ENCODE measurements around the gene NRG3. TPM values are rescaled to one million over a fixed set of nuclear protein-coding genes. Genes with fewer than 3 reads are reported as not detected.

Gene NRG3
- total RNA-seq, 1 donor from 2014 or later = 1.6 TPM

GRCh38 chr10:82865366-82865765 is 990.4 kb downstream of the NRG3 start:
- intact Hi-C loops (cut with DNase I) = no loop called here
- H3K9me3 ChIP-seq = no peaks in the 10 kb centered on the region
- no peaks in the 10 kb centered on the region for H3K36me3 ChIP-seq
- no peak overlapping the region for H3K27ac ChIP-seq
- TF ChIP-seq CTCF (IDR thresholded peaks at IDR 0.05) = no peak
- no peak overlapping the region for H3K4me3 ChIP-seq
- no peaks in the 10 kb centered on the region for H3K27me3 ChIP-seq
- no peaks in the 10 kb centered on the region for H3K4me1 ChIP-seq
- no peak for DNase-seq (ENCODE audit: low spot score in 2 of 2)

- Histone ChIP-seq H3K27ac (no peak overlapping the region), H3K4me1 (no peaks in the 10 kb centered on the region), H3K9me3 (no peaks in the 10 kb centered on the region), H3K4me3 (no peak overlapping the region), H3K27me3 (no peaks in the 10 kb centered on the region), H3K36me3 (no peaks in the 10 kb centered on the region)
- intact Hi-C loops (cut with DNase I) = no loop called here
- no peak for TF ChIP-seq CTCF (IDR thresholded peaks at IDR 0.05)
- no peak for DNase-seq (ENCODE audit: low spot score in 2 of 2)
These were observed 991.5 kb downstream of the NRG3 start for GRCh38 chr10:82866424-82867020.

- H3K27ac ChIP-seq = no peak overlapping the region
- H3K27me3 ChIP-seq = no peaks in the 10 kb centered on the region
- H3K4me1 ChIP-seq = no peaks in the 10 kb centered on the region
- H3K36me3 ChIP-seq = no peaks in the 10 kb centered on the region
- no peak overlapping the region for H3K4me3 ChIP-seq
- H3K9me3 ChIP-seq = no peaks in the 10 kb centered on the region
- intact Hi-C loops (cut with DNase I) = no loop called here
- DNase-seq (ENCODE audit: low spot score in 2 of 2) = no peak
- no peak for TF ChIP-seq CTCF (IDR thresholded peaks at IDR 0.05)
These were observed 992.1 kb downstream of the NRG3 start for GRCh38 chr10:82867056-82867455.

- intact Hi-C loops (cut with DNase I) = no loop called here
- Histone ChIP-seq H3K9me3 (no peaks in the 10 kb centered on the region), H3K36me3 (no peaks in the 10 kb centered on the region), H3K27ac (no peak overlapping the region), H3K27me3 (no peaks in the 10 kb centered on the region), H3K4me3 (no peak overlapping the region), H3K4me1 (no peaks in the 10 kb centered on the region)
- TF ChIP-seq CTCF (IDR thresholded peaks at IDR 0.05) = no peak
- no peak for DNase-seq (ENCODE audit: low spot score in 2 of 2)
These were observed 999.7 kb downstream of the NRG3 start for GRCh38 chr10:82874671-82875070.

- no peaks in the 10 kb centered on the region for H3K36me3 ChIP-seq
- no peaks in the 10 kb centered on the region for H3K9me3 ChIP-seq
- no peak for DNase-seq (ENCODE audit: low spot score in 2 of 2)
- H3K27ac ChIP-seq = no peak overlapping the region
- H3K4me3 ChIP-seq = no peak overlapping the region
- no peaks in the 10 kb centered on the region for H3K27me3 ChIP-seq
- no peaks in the 10 kb centered on the region for H3K4me1 ChIP-seq
- intact Hi-C loops (cut with DNase I) = no loop called here
- no peak for TF ChIP-seq CTCF (IDR thresholded peaks at IDR 0.05)
These were observed 1005.8 kb downstream of the NRG3 start for GRCh38 chr10:82880776-82881290.

GRCh38 chr10:82882722-82883121 is 1007.7 kb downstream of the NRG3 start:
- intact Hi-C loops (cut with DNase I) = no loop called here
- Histone ChIP-seq H3K4me1 (no peaks in the 10 kb centered on the region), H3K27me3 (no peaks in the 10 kb centered on the region), H3K27ac (no peak overlapping the region), H3K9me3 (no peaks in the 10 kb centered on the region), H3K36me3 (no peaks in the 10 kb centered on the region), H3K4me3 (no peak overlapping the region)
- TF ChIP-seq CTCF (IDR thresholded peaks at IDR 0.05) = no peak
- DNase-seq (ENCODE audit: low spot score in 2 of 2) = no peak
